HG02938 (cell line): ENCODE results near the gene ADAMTS20.

Source experiments
- ATAC-seq: cut with Tn5 transposase; IDR thresholded peaks from one replicate; pipeline ENCODE4 v1.9.1; 2021; ENCODE audit warnings: mild to moderate bottlenecking, moderate library complexity; ENCODE audit not compliant: unreplicated experiment

Gene ADAMTS20

DNA sequence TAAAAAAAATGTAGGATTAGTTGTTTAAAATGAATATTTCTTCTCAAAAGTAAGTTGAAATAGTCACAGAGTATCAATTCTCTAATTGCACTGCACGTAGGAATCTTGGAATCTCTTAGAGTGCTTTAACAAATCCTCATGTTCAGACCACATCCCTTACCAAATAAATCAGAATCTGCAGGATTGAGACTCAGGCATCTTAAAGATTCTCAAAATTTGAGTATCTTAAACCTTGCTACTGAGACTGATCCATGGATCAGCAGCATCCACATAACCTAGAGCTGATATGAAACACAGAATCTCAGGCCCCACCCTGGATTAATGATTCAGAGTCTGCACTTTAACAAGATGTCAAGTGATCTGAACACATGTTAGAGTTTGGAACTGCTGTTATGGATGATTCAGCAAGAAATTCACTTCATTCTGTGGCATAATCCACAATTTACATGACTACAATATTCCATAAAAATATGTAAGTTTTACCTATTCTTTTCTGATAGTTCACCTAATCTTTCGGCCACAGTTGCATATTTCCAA, 58.7 kb downstream of the ADAMTS20 start:
- no peak for ATAC-seq

DNA sequence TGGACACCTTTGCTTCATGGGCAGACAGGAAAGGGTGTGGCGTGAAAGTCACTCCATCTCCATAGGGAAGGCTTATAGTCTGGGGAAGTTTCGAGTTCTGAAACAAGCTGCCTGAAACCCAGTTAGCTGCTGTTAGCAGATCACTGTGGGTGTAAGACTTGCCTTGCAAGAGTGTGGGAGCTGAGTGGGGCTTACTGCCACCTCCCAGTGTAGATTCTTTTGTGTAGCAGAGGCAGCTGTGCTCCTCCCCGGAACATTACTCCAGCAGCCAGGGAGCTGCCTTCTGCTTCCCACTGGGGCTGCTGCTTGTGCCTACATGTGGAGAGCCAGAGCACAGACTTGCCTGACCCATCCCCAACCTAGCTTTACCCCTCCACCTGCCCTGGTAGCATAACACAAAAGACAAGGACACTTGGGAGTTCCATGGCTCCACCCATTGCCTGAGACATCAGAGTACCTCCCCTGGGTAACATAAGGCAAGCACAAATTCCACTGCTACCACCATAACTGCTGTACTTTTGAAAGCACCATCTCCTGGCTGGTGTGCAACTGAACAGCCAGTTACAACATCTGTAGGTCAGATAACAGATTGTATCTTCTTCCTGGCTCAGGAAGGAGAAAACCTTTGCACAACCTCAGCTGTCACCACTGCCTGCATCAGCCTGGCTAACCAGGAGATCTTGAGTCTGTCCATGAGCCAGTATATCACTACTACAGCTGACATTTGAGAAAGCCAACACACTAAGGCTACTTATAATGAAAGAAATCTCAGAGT, 69.5 kb downstream of the ADAMTS20 start:
- no peak for ATAC-seq

DNA sequence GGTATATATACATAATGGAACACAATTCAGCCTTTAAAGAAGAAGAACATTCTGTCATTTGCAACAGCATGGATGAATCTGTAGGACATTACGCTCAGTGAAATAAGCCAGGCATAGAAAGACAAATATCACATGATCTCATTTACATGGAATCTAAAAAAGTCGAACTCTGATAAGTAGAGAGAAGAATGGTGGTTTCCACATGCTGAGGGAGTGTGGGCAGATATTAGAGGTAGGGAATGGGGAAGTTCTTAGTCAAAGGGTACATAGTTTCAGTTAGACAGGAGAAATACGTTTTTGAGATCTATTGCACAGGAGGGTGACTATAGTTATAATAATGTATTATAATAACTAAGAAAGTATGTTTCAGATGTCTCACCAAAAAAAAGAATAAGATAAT, 71.4 kb downstream of the ADAMTS20 start:
- no peak for ATAC-seq

DNA sequence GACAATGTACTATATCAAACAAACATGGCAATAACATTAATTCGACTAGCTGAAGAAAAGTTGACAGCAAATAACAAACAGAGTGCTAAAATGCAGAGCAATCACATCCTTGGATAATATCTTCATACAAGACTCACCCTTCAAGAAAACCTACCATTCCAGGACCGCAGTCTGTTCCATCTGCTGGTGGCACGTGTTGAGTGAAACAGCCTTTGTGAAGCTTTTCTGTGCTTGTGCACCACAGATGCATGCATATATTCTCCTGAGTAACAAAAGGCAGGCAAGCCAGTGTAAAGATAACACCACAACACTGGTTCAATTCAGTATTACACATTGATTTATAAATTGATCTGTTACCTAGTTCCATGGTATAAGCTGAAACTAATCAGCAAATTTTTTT, 89.3 kb downstream of the ADAMTS20 start:
- no peak for ATAC-seq

DNA sequence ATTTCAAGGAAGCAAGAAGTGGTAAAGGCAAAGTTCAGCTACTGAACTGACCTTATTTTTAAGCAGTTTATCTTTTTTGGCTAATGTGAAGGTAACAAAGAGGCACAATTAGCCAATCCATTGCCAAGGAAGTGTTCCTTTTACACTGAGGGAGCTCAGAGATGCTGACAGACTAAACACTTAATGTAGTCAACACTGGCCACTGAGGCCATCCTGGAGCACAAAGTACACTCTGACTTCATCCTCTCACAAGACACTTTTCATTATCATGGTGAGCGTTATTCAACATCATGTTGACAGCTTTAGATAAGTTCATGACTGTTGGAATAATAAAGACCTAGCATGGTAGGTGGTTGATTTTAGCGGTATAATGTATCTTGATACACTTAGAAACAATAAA, 89.9 kb downstream of the ADAMTS20 start:
- no peak for ATAC-seq

DNA sequence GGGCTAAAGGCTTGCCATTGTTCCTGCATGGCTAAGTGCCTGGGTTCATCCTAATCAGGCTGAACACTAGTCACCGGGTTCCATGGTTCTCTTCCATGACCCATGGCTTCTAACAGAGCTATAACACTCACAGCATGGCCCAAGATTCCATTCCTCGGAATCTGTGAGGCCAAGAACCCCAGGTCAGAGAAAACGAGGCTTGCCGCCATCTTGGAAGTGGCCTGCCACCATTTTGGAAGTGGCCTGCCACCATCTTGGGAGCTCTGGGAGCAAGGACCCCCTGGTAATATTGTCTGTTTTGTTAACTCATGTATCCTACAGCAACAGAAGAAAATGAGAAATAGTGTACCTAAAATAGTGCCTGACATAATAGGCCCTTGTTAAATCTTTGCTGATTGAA, 92.7 kb downstream of the ADAMTS20 start:
- no peak for ATAC-seq

- no peak for ATAC-seq
Measured at GRCh38 chr12:43453761-43454160, 98.2 kb downstream of the ADAMTS20 start.

DNA sequence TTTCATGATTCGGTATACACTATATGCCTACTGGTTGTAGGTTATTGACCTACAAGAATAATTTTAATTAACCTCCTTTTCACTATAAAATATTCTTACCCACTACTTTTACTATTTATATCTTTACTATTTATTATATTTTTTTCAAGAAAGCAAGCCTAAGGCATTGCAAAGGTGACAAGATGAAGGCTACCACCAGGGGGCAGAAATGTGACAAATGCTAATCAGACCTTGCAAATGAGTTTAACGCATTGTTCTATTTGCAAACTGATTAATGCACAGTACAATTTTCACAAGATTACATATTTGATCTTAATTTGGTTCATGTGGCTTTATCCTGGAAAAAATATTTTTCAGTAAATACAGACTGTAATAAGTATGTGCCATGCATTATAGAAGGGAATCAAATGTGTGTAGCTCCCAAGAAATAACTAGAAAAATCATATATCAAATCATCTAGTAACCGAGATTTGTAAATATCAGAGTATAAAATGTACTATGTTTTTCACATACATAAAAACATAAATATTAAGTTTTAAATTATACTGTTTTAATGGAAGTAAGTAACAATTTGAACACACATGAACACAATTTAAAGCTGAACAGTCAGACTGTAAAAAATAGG, 107.0 kb downstream of the ADAMTS20 start:
- no peak for ATAC-seq

DNA sequence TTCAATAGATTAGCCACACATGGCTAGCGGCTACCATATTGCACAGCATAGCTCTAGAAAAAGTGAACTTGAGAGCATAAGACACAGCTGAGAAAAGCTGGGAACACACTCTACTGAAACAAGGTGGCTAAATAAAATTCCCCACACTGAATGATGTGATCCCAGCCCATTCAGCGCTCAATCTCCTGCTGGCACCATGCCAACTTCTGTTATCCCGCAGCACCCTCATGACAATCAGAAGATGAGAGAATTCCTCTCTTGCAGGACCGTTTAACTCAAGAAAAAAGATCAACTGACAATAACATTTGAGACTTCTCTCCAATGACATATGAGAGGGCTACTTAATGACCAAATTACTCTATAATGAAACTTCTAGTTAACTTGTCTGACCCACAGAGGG, 115.4 kb downstream of the ADAMTS20 start:
- ATAC-seq: no peak

GRCh38 chr12:43434614-43435013, 117.4 kb downstream of the ADAMTS20 start:
- ATAC-seq: no peak

- no peak for ATAC-seq
Measured at GRCh38 chr12:43428088-43428600, 123.9 kb downstream of the ADAMTS20 start.

- ATAC-seq: no peak
Measured at GRCh38 chr12:43425361-43425760, 126.6 kb downstream of the ADAMTS20 start.

- no peak for ATAC-seq
Measured at GRCh38 chr12:43416981-43417380, 135.0 kb downstream of the ADAMTS20 start.

- peak; percentile 81 for ATAC-seq
Measured at GRCh38 chr12:43407816-43408645, 144.0 kb downstream of the ADAMTS20 start.

DNA sequence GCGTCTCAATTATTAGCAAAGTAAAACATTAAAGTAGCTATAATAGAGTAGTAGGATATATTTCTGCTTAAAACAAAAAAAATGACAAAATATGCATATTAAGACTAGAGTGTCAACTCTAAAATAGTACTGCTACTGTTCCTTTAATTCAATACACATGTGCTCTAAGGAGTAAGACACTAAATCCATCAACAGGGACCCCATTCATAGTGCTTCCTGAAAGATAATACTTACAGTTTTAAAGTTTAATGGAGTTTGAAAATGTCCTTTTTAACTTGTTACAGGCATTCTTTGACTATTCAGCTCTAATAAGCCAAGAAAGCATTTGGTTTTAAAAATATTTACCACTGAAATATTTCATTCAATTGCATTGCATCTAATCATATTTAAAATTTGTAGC, 145.2 kb downstream of the ADAMTS20 start:
- no peak for ATAC-seq

DNA sequence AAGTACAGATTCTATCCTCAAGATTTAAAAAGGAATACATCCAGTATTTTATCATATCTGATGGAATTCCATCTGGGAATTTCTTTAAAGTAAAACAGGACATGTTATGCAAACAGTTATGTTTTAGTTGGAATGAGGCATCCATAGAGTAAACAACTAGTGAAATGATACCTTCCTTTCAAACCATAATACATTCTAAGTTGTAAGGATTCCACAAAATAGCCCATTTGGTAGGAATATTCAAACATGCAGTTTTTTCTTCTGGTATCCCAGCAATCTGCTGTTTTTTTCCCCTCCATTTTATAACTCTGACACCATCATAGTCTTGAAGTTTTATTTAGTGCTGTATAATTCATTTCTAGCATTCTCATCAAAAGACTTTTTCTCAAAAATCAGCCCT, 149.6 kb downstream of the ADAMTS20 start:
- ATAC-seq: no peak

GRCh38 chr12:43401096-43401495, 150.9 kb downstream of the ADAMTS20 start:
- ATAC-seq: no peak

- no peak for ATAC-seq
Measured at GRCh38 chr12:43396671-43397070, 155.3 kb downstream of the ADAMTS20 start.

- no peak for ATAC-seq
Measured at GRCh38 chr12:43392116-43392515, 159.9 kb downstream of the ADAMTS20 start.

- ATAC-seq: no peak
Measured at GRCh38 chr12:43381879-43382278, 170.1 kb downstream of the ADAMTS20 start.

DNA sequence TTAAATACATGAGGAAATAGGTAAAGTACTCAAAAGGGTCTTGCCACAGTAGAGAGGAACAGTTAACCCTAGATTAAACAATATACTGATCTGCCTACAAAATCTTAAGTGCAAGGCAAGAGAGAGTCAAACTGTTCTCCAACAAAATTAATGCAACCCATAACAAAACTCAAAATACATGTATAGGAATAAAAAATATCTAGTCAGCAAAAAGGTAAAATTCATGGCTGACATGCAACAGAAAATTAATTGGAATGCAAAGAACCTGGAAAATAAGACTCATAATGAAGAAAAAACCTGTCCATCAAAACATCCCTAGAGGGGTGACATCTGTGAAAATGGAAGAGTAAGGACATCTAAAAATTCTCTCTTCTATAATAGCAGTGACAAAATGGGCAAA, 173.6 kb downstream of the ADAMTS20 start:
- no peak for ATAC-seq
